Right lobe of liver (tissue), 4 donors: ENCODE results near the gene CMYA5.

Source experiments
- POLR2A ChIP-seq: fragments of 450-650 bp; IDR thresholded peaks from one replicate; pipeline ENCODE4 v1.6.1; 2017; ENCODE audit warnings: antibody characterized with exemption, mild to moderate bottlenecking
- TF ChIP-seq, protein P1 (sequence below), 4 donors: fragments of 200-600 bp in 3 of 4; fragments of 450-650 bp in 1 of 4; IDR thresholded peaks; one replicate each; pipeline versions ENCODE4 v1.5.1 to v1.8.0; 2016 to 2022; ENCODE audit warnings: antibody characterized with exemption in 4 of 4, mild to moderate bottlenecking in 2 of 4
- donor health status: DM: no; HTN: no; CAD: no.
- donor health status: DM: no; HTN: no; CAD: no.
- donor health status: DM: no; HTN: yes; CAD: no.

DNA sequence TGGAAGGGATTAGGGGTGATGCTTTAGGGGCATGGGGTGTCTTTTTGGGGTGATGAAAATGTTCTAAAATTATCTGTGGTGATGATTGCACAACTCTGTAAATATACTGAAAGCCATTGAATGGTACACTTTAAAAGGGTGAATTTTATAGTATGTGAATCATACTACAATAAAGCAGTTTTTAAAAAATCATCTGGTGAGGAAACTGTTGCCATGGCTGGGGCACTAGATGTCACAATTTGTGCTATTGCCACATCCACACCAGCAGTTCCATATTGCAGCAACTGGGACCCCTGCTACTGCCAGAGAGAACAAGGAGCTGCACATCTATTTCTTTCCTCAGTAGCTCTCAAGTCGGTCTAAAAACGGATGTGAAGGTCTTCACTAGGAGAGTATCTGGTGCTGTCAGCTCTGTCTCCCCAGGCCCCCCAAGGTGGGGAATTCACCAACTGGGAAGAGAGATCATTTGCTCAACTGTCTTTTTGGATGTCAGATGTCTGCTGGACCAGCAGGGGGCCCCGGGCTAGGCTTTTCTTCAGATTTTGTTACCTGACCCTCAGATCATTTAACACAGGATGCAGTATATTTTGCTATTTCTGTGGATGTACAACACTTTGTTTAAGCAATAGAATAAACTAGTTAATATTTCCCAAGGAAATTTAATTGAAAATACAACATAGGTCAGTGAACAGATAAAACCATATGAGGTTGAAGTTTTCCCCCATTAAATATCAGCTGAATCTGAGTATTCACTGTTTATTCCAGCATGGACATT is 13.2 kb downstream of the CMYA5 start:
- TF ChIP-seq, protein P1, sequence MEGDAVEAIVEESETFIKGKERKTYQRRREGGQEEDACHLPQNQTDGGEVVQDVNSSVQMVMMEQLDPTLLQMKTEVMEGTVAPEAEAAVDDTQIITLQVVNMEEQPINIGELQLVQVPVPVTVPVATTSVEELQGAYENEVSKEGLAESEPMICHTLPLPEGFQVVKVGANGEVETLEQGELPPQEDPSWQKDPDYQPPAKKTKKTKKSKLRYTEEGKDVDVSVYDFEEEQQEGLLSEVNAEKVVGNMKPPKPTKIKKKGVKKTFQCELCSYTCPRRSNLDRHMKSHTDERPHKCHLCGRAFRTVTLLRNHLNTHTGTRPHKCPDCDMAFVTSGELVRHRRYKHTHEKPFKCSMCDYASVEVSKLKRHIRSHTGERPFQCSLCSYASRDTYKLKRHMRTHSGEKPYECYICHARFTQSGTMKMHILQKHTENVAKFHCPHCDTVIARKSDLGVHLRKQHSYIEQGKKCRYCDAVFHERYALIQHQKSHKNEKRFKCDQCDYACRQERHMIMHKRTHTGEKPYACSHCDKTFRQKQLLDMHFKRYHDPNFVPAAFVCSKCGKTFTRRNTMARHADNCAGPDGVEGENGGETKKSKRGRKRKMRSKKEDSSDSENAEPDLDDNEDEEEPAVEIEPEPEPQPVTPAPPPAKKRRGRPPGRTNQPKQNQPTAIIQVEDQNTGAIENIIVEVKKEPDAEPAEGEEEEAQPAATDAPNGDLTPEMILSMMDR (IDR thresholded peaks at IDR 0.05) = peak; percentile 57 to 77 (median 65)
- no peak for TF ChIP-seq POLR2A
